CD4-positive, CD25-positive, alpha-beta regulatory T cell (primary cell): ENCODE data around the gene UMAD1. TPM values are rescaled to one million over a fixed set of nuclear protein-coding genes. Genes with fewer than 3 reads are reported as not detected.

Experiments
- ATAC-seq, 2 donors: fragments of 150-1000 bp; cut with Tn5 transposase; one replicate each; pipeline ENCODE4 v1.10.0; 2021; ENCODE audit warnings: low read depth in 2 of 2, moderate number of reproducible peaks in 2 of 2, moderate library complexity in 1 of 2
- DNase-seq, 3 donors: peaks; one replicate each; pipeline versions ENCODE4 v3.0.0 to v3.0.0-alpha.2; 2012 to 2022; ENCODE audit warnings: mixed read lengths in 1 of 3
- H3K27ac ChIP-seq: one replicate; pipeline ENCODE4 v1.7.0; 2013; ENCODE audit warnings: mild to moderate bottlenecking, low read length; ENCODE audit not compliant: insufficient read depth, poor library complexity, severe bottlenecking
- H3K27me3 ChIP-seq: one replicate; pipeline ENCODE4 v1.7.0; 2013; ENCODE audit warnings: low read length; ENCODE audit not compliant: control insufficient read depth, insufficient read depth
- H3K36me3 ChIP-seq: one replicate; pipeline ENCODE4 v1.7.0; 2013; ENCODE audit warnings: mild to moderate bottlenecking, low read length, moderate library complexity; ENCODE audit not compliant: control insufficient read depth, insufficient read depth
- H3K4me1 ChIP-seq: 2 replicates; pipeline ENCODE4 v1.7.0; 2013; ENCODE audit warnings: mild to moderate bottlenecking, low read length; ENCODE audit not compliant: insufficient read depth, control insufficient read depth, poor library complexity, severe bottlenecking
- H3K4me3 ChIP-seq: one replicate; pipeline ENCODE4 v1.7.0; 2013; ENCODE audit warnings: low read depth, mild to moderate bottlenecking, low read length, moderate library complexity
- H3K9me3 ChIP-seq, 2 experiments: 1 replicate in 1 of 2; 2 replicates in 1 of 2; pipeline ENCODE4 v1.7.0; 2013; ENCODE audit warnings: low read length in 2 of 2, mild to moderate bottlenecking in 1 of 2, moderate library complexity in 1 of 2; ENCODE audit not compliant: control insufficient read depth in 2 of 2
- H3K27ac Mint-ChIP-seq, 3 donors: one replicate each; pipeline ENCODE4 v1.8.0; 2020 to 2022; ENCODE audit warnings: mild to moderate bottlenecking in 3 of 3, mixed read lengths in 3 of 3, moderate library complexity in 2 of 3
- H3K27me3 Mint-ChIP-seq: one replicate; pipeline ENCODE4 v1.8.0; 2022; ENCODE audit warnings: mild to moderate bottlenecking, mixed read lengths
- H3K36me3 Mint-ChIP-seq: one replicate; pipeline ENCODE4 v1.8.0; 2020; ENCODE audit warnings: mixed read lengths
- H3K4me1 Mint-ChIP-seq, 4 donors: one replicate each; pipeline ENCODE4 v1.8.0; 2020 to 2022; ENCODE audit warnings: mixed read lengths in 4 of 4, mild to moderate bottlenecking in 1 of 4
- H3K4me3 Mint-ChIP-seq, 4 donors: one replicate each; pipeline ENCODE4 v1.8.0; 2020 to 2022; ENCODE audit warnings: mild to moderate bottlenecking in 4 of 4, mixed read lengths in 4 of 4, moderate library complexity in 3 of 4
- H3K9me3 Mint-ChIP-seq, 7 donors: one replicate each; pipeline ENCODE4 v1.8.0; 2020 to 2022; ENCODE audit warnings: mixed read lengths in 7 of 7, mild to moderate bottlenecking in 3 of 7, moderate library complexity in 2 of 7
- polyA plus RNA-seq, 4 donors: library from polyadenylated mRNA; unstranded; fragments of 300-500 nt; fragmentation: Illumina TruSeq; gene quantifications; one replicate each; pipeline ENCODE4 v1.2.3, GENCODE V29; 2021
- total RNA-seq: library from RNA; stranded (reverse); gene quantifications from one replicate; pipeline ENCODE4 v1.2.3, GENCODE V29; 2022

Gene UMAD1
- total and polyA plus RNA-seq, 5 donors from 2014 or later: 21.5 to 37.3 (median 31.9) TPM

DNA sequence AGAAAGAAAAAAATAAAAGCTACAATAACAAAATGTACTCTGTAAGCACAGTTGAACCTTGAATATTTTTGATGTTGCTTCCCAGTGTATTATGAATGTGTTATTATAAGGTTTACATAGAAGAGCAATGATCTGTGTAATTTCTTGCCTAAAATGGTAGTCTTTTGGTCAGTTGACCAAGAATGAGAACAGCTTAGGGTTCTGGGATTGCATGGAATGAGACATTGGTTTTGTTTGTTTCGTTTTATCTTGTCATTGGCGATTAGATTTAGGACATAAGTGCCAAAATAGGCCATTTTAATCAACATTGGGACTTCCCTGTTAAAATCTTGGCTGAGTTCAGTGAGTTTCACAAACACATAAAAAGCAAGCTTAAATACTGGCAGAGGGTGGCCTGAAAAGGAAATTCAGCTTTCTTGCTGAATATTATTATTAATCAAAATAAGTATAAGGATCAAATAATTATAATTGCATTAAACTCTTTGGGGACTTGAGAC is 278.9 kb downstream of the UMAD1 start:
- peak overlapping the region in 3 of 4 donors; percentile 26 to 64 (median 26) for H3K4me3 Mint-ChIP-seq
- H3K27ac Mint-ChIP-seq: peak overlapping the region in 2 of 3 donors; percentile 47 to 59
- H3K4me3 ChIP-seq: peak overlapping the region; percentile 86
- H3K9me3 Mint-ChIP-seq: peaks cover 0 to 2% (median 0%) of the 10 kb centered on the region in 7 donors
- H3K27me3 ChIP-seq: no peaks in the 10 kb centered on the region
- peaks cover 27 to 47% (median 31%) of the 10 kb centered on the region in 4 donors for H3K4me1 Mint-ChIP-seq
- no peaks in the 10 kb centered on the region for H3K36me3 ChIP-seq
- H3K4me1 ChIP-seq: peaks cover 32% of the 10 kb centered on the region
- H3K27ac ChIP-seq: no peak overlapping the region
- no peak for DNase-seq
- H3K9me3 ChIP-seq: no peaks in the 10 kb centered on the region
- H3K27me3 Mint-ChIP-seq: no peaks in the 10 kb centered on the region
- H3K36me3 Mint-ChIP-seq: peaks cover 10% of the 10 kb centered on the region
- ATAC-seq: no peak

DNA sequence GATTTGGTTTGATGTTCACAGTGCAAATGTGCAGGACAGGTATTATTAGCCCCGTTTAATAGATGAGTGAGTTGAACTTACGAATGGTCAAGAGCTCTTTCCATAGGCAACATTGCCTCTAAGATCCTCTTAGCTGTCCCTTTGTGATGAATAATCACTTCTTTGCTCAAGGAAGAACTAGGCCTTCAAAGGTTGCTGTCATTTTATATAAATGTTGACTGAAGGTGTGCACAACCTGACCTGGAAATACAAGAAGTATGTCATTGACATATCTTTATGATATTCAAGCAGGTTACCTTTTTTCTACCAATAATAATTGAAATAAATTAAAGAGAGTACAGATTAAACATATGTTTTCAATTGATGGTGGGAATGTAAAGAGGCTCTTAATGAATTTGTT is 279.5 kb downstream of the UMAD1 start:
- ATAC-seq (no peak), DNase-seq (no peak)
- Mint-ChIP-seq H3K9me3 (no peaks in the 10 kb centered on the region), H3K36me3 (peaks cover 10% of the 10 kb centered on the region), H3K4me3 (peak overlapping the region; percentile 70 to 90 (median 80)), H3K27me3 (no peaks in the 10 kb centered on the region), H3K4me1 (peaks cover 29 to 50% (median 34%) of the 10 kb centered on the region in 4 donors), H3K27ac (peak overlapping the region; percentile 71 to 92 (median 89))
- H3K27me3 ChIP-seq: no peaks in the 10 kb centered on the region
- H3K4me3 ChIP-seq: peak overlapping the region; percentile 86
- H3K9me3 ChIP-seq: no peaks in the 10 kb centered on the region
- H3K27ac ChIP-seq: peak overlapping the region; percentile 71
- peaks cover 34% of the 10 kb centered on the region for H3K4me1 ChIP-seq
- H3K36me3 ChIP-seq: no peaks in the 10 kb centered on the region

DNA sequence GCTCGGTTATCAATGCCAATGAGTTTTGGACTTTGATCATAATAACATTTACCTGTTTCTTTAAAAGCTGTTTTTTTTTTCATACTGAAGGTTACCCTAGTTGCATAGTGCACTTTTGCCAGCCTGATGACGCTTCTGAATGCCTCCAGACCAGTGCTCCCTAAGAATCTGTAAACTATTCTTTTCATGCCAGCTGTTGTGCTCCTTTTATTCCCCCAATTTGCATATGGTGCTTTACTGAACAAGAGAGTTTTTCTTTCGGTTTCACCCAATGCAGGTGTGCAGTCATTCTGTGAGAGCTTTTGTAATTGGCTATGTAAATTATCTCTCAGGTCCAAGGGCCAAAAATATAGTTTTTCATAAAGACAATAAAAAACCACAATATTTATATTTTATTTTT is 279.9 kb downstream of the UMAD1 start:
- peak overlapping the region; percentile 71 for H3K27ac ChIP-seq
- peak; percentile 8 to 87 (median 57) for DNase-seq
- peaks cover 29 to 50% (median 34%) of the 10 kb centered on the region in 4 donors for H3K4me1 Mint-ChIP-seq

GRCh38 chr7:7921830-7922229 is 281.3 kb downstream of the UMAD1 start:
- Mint-ChIP-seq H3K27me3 (no peaks in the 10 kb centered on the region), H3K36me3 (no peaks in the 10 kb centered on the region), H3K4me1 (peaks cover 29 to 50% (median 34%) of the 10 kb centered on the region in 4 donors), H3K9me3 (no peaks in the 10 kb centered on the region), H3K27ac (peak overlapping the region in 2 of 3 donors; percentile 28 to 80), H3K4me3 (peak overlapping the region in 2 of 4 donors; percentile 10 to 22)
- no peaks in the 10 kb centered on the region for H3K27me3 ChIP-seq
- H3K9me3 ChIP-seq: no peaks in the 10 kb centered on the region
- H3K4me3 ChIP-seq: peak overlapping the region; percentile 7
- H3K36me3 ChIP-seq: no peaks in the 10 kb centered on the region
- H3K27ac ChIP-seq: no peak overlapping the region
- no peak for DNase-seq
- ATAC-seq: no peak
- peaks cover 34% of the 10 kb centered on the region for H3K4me1 ChIP-seq

More for the DNA sequence above, 279.9 kb downstream of the UMAD1 start:
- Mint-ChIP-seq H3K36me3 (peaks cover 10% of the 10 kb centered on the region), H3K27me3 (no peaks in the 10 kb centered on the region), H3K4me3 (peak overlapping the region; percentile 70 to 90 (median 80)), H3K27ac (peak overlapping the region; percentile 71 to 92 (median 89)), H3K9me3 (no peaks in the 10 kb centered on the region)
- Histone ChIP-seq H3K4me1 (peaks cover 34% of the 10 kb centered on the region), H3K36me3 (no peaks in the 10 kb centered on the region), H3K4me3 (peak overlapping the region; percentile 86), H3K27me3 (no peaks in the 10 kb centered on the region), H3K9me3 (no peaks in the 10 kb centered on the region)
- peak; percentile 81 to 87 for ATAC-seq

DNA sequence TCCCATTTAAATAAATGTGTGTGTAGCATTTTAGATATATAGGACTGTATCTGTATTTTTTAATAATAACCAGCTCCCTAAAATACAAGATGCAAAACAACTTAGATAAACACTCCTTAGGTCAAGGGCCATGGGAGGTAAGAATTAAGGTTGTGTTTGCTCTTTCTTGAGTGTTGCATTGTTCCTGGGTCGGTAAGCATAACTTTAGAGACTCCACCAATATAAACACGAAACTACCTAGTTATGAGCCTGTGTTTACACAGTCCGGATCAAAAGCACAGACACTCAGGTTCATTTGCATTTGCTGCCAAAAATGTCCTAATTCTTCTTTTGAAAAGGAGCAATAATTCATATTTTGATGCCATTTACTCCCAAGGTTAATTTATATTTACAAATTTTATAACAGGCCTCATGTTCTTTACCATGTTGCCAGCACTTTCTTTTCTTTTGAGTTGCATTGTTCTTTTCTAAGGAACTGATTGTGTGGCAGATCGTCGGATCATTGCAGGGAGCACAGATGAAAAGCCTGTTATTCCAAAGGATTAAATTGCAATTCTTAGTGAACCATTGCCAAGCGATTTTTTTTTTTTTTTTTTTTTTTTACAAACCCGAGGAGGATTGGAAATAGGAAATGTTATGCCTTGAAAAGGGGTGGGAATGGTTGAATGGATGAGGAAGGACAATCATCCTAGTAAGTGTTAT is 282.3 kb downstream of the UMAD1 start:
- peak overlapping the region in 2 of 4 donors; percentile 22 to 39 for H3K4me3 Mint-ChIP-seq
- peak overlapping the region in 1 of 3 donors; percentile 80 for H3K27ac Mint-ChIP-seq

GRCh38 chr7:7923818-7924217 is 283.3 kb downstream of the UMAD1 start:
- DNase-seq: peak in 2 of 3 donors; percentile 16 to 56
- H3K27ac Mint-ChIP-seq: peak overlapping the region in 2 of 3 donors; percentile 42 to 52
- H3K36me3 Mint-ChIP-seq: no peaks in the 10 kb centered on the region
- Histone ChIP-seq H3K4me1 (peaks cover 34% of the 10 kb centered on the region), H3K36me3 (no peaks in the 10 kb centered on the region), H3K27me3 (no peaks in the 10 kb centered on the region), H3K27ac (no peak overlapping the region), H3K9me3 (no peaks in the 10 kb centered on the region), H3K4me3 (peak overlapping the region; percentile 65)
- peak in 1 of 2 donors; percentile 48 for ATAC-seq
- peak overlapping the region; percentile 9 to 56 (median 43) for H3K4me3 Mint-ChIP-seq
- H3K9me3 Mint-ChIP-seq: no peaks in the 10 kb centered on the region
- peaks cover 27 to 47% (median 34%) of the 10 kb centered on the region in 4 donors for H3K4me1 Mint-ChIP-seq
- no peaks in the 10 kb centered on the region for H3K27me3 Mint-ChIP-seq

More for the DNA sequence above, 282.3 kb downstream of the UMAD1 start:
- H3K27ac ChIP-seq: no peak overlapping the region
- H3K4me3 ChIP-seq: no peak overlapping the region
- ATAC-seq (no peak), DNase-seq (no peak)
- Mint-ChIP-seq H3K36me3 (no peaks in the 10 kb centered on the region), H3K9me3 (no peaks in the 10 kb centered on the region), H3K27me3 (no peaks in the 10 kb centered on the region), H3K4me1 (peaks cover 29 to 50% (median 34%) of the 10 kb centered on the region in 4 donors)
- H3K9me3 ChIP-seq: no peaks in the 10 kb centered on the region
- H3K36me3 ChIP-seq: no peaks in the 10 kb centered on the region
- H3K4me1 ChIP-seq: peaks cover 34% of the 10 kb centered on the region
- no peaks in the 10 kb centered on the region for H3K27me3 ChIP-seq

DNA sequence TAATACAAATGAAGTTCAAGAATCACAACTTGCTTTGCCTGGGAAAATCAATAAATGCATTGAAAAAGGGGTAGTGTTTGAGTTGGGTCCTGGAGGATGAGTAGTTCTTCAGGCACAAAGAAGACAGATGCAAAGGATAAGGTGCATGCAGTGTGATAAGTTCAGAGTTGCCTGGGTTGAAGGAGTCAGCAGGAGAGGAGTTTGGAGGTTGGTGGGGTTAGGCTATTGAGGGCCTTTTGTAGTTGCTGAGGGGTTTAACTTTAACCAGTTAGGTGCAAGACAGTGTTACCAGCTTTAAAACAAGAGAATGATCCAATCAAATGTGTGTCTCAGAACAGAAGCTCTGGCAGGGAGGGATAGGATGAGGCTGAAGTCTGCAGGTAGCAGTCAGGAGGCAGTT is 283.8 kb downstream of the UMAD1 start:
- H3K27ac ChIP-seq: no peak overlapping the region
- H3K27me3 ChIP-seq: no peaks in the 10 kb centered on the region
- H3K4me1 Mint-ChIP-seq: peaks cover 23 to 43% (median 32%) of the 10 kb centered on the region in 4 donors
- H3K27ac Mint-ChIP-seq: peak overlapping the region in 2 of 3 donors; percentile 24 to 52
- no peaks in the 10 kb centered on the region for H3K27me3 Mint-ChIP-seq
- DNase-seq (no peak), ATAC-seq (no peak)
- H3K36me3 Mint-ChIP-seq: no peaks in the 10 kb centered on the region
- H3K4me1 ChIP-seq: peaks cover 31% of the 10 kb centered on the region
- peak overlapping the region in 3 of 4 donors; percentile 1 to 46 (median 40) for H3K4me3 Mint-ChIP-seq
- H3K36me3 ChIP-seq: no peaks in the 10 kb centered on the region
- peak overlapping the region; percentile 65 for H3K4me3 ChIP-seq
- H3K9me3 ChIP-seq: no peaks in the 10 kb centered on the region
- no peaks in the 10 kb centered on the region for H3K9me3 Mint-ChIP-seq
